A204.1 (cell line): ENCODE data around the gene IL17REL.

Experiments
- FAIRE-seq: peaks from 2 replicates; lab custom pipeline; 2012; peaks lifted over from hg19 to GRCh38; lab: Jason Lieb, UNC

Gene IL17REL

GRCh38 chr22:50012211-50013181 is at the start of gene IL17REL:
IL17REL (minus strand) TSS chr22:50012765; CDS start chr22:50012646, 119 bp downstream.
- no peak for FAIRE-seq

DNA sequence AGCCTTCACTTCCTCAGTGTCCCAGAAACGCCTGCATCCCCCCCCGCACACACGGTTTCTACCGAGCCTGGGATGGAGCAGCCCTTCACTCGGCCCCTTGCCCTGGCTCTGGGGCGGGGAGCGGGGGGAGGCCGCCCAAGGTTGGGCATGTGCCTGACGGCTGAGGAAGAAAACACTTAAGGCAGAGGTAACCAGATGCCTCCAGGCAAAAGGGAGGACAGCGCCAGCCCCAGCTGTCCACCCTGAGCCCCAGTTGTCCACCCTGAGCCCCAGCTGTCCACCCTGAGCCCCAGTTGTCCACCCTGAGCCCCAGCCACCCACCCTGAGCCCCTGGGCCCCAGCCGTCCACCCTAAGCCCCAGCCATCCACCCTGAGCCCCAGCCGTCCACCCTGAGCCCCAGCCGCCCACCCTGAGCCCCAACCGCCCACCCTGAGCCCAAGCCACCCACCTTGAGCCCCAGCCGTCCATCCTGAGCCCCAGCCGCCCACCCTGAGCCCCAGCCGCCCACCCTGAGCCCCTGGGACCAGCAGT is 49.3 kb upstream of the IL17REL start:
- no peak for FAIRE-seq

- FAIRE-seq: no peak
Observed at GRCh38 chr22:50061141-50061823, 48.7 kb upstream of the IL17REL start.

DNA sequence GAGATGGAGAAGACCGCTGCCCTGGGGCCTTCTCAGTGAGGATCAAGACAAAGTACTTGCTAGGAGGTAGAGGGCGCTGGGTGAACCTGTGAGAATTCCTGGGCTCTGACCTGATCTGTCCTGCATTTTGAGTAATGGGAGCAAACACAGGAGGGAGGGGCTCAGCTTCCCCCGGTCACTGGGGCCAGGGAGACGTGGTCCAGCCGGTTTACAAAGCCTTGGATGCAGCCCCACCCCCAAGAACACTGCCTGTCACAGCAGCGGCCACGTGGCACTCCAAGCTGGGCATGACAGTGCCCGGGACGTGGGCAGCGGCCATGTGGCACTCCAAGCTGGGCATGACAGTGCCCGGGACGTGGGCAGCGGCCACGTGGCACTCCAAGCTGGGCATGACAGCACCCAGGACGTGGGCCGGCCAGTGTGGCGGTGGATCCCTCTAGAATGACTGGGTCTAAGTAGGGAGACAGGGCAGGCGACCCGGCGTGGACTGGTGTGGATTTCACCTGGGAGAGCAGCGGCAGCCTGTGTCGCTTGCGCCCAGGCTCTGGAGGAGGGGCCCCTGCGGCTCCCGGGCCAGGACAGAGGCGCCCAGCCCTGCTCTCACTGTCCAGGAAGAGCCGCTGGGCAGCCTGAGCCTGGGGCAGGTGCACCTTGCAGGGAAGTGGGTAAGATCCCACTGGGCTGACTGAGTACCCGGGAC is 48.0 kb upstream of the IL17REL start:
- FAIRE-seq: no peak

GRCh38 chr22:50059881-50060262 is 47.3 kb upstream of the IL17REL start:
- no peak for FAIRE-seq

DNA sequence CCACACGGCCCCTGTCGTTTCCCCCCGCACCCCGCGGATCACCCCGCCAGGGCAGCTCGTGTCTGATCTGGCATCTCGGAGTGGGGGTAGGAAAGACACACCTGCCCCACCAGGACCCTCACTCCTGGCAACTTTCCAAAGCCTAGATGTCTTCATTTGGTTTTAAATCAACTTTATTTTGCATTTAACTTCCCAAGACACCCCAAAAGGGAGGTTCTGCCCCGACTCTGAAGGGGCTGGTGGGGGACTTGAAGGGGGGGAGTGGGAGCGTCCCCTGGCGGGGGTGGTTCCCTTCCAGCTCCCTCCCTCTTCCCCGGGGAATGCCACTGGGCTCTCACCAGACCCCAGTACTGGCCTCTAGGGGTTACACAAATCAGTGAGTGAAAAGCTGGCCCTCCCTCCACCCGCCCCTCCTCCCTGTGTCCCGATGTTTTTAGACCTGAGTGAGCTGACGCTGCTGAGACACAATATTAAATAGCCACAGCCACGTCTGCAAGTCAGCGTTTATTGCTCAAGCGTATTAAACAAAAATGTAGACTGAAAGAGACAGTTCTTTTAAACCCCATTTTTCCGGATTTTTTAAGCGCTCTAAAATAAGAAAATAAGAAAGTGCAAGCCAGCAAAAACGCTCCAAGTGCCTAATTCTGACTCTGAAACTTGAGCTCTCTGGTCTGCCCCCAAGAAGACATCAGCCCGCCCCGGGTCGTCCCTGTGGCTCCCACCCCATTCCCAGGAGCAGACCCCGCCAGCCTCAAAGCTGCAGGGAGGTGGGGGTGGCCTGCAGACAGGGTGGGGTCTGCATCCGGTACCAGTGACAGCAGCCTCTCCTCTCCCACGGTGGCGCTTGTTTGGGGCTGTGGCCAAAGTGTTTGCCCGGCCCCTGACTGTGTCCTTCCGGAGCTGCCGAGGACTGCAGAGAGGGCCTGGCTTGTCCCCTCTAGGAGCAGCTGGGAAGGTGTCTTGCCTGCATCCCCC is 46.6 kb upstream of the IL17REL start:
- no peak for FAIRE-seq

DNA sequence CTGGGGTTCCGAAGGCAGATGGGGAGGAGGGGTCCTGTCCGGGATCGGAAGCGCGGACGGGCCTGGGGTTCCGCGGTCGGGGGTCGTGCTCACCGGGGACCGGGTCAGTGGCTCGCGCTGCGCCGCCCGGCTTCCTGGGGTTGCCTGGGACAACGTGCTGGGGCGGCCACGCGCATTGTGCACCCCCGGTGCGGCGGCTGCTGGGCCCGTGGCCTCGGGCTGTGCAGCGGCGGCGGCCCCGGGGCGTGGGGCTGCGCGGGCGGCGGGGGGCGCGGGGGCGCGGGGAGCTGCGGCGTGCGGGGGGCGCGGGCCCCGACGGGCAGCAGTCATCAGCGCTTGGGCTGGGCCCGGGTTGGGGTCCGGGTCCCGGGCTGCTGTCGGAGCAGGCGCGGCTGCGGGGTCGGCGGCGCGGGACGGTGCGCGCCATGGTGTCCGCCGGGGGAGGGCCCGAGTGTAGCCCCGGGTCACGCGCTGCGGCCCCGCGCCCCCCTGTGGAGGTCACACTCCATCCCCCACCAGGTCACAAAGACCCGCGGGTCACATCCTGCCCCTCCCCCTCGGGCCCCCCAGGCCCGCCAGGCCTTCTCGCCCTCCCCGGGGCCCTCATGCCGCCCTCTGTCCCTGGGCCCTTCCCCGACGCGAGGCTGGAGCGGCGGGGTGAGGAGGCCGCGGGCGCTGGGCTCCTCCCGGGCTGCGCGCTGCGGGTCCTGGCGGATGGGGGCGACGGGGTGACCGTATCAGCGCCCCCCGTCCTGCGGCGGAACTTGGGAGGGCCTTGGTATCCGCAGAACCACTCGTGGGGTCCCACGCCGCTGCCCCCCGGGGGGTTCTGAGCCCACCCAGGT is 45.7 kb upstream of the IL17REL start, which contains the start of gene TTLL8:
TTLL8 (minus strand) TSS at position 238 of the 845 bp plus-strand sequence.
- no peak for FAIRE-seq

DNA sequence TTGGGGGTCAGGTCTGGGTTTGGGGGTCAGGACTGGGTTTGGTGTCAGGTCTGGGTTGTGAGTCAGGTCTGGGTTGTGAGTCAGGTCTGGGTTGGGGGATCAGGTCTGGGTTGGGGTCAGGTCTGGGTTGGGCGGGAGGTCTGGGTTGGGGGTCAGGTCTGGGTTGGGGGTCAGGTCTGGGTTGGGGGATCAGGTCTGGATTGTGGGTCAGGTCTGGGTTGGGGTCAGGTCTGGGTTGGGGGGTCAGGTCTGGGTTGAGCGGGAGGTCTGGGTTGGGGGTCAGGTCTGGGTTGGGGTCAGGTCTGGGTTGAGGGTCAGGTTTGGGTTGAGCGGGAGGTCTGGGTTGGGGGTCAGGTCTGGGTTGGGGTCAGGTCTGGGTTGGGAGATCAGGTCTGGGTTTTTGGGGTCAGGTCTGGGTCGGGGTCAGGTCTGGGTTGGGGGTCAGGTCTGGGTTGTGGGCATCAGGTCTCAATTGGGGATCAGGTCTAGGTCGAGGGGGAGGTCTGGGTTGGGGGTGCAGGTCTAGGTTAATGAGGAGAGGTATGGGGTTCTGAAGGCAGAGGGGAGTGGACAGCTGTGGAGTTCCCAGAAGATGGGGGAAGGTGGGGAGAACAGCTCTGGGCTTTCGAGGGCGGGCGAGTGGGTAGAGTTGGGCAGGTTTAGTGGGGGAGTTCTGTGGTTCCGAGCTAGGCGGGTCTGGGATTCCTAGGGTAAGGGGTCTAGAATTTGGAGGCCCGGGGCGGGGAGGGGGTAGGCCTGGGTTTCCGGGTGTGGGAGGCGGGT is 44.9 kb upstream of the IL17REL start:
- FAIRE-seq: no peak

DNA sequence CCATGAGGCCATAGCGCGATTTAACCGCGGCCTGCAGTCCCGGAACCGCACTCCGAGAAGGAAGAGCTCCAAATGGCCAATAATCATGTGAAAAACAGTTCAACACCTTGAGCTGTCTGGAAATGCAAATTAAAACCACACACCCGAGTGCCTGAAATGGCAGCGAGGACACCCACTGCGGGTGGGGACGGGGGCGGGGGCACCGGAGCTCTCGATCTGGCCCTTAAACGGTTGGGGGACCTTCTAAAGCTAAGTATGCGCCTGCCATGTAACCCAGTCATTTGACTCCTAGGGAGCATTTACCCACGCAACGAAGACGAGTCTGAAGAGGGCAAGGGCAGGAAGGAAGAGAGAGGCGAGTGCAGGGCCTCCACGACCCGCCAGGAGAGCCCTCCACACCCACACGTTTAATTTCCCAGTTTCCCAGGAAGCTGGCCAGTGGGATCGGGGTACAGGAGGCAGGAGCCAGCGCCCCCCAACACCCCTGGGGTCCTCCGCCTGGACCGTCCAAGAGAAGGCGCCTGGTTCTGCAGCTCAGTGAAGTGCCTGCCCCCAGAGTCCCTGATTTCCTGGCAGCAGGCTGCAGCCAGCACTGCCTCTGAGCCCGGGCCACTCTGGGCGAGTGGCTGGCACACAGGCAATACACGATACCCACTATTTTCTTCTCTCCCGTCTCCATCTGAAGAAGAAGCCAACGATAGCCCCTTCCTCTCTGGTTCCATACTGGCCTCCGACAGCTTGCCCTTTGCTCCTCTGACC is 43.8 kb upstream of the IL17REL start:
- no peak for FAIRE-seq

DNA sequence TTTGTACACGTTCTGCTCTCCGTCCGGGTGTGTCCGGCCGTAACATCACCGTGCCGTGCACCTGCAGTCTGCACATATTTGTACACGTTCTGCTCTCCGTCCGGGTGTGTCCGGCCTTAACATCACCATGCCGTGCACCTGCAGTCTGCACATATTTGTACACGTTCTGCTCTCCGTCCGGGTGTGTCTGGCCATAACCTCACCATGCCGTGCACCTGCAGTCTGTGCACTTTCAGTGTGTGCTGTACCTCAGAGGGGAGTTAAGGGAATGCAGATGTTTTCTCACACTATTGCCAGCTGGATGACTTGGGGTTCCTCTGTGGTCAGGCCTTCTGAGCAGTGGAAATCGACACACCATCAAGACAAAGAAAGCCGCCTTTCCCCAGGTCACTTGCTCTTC is 41.3 kb upstream of the IL17REL start:
- no peak for FAIRE-seq

DNA sequence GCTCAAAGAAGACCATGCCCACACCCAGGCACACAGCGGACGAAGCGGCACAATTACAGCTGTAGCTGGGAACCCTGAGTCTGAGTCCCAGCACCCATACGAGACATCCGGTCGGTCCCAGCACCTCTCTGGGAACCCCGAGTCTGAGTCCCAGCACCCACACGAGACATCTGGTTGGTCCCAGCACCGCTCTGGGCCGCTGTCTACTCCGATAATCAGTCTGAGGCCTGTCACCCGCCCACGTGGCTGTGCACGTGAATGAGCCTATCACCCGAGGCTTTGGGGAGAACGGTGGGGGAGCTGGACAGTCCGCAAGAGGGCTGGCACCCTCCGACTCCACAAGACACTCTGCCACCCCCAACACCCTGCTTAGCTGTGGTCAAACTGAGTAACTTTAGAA is 39.4 kb upstream of the IL17REL start:
- FAIRE-seq: no peak

DNA sequence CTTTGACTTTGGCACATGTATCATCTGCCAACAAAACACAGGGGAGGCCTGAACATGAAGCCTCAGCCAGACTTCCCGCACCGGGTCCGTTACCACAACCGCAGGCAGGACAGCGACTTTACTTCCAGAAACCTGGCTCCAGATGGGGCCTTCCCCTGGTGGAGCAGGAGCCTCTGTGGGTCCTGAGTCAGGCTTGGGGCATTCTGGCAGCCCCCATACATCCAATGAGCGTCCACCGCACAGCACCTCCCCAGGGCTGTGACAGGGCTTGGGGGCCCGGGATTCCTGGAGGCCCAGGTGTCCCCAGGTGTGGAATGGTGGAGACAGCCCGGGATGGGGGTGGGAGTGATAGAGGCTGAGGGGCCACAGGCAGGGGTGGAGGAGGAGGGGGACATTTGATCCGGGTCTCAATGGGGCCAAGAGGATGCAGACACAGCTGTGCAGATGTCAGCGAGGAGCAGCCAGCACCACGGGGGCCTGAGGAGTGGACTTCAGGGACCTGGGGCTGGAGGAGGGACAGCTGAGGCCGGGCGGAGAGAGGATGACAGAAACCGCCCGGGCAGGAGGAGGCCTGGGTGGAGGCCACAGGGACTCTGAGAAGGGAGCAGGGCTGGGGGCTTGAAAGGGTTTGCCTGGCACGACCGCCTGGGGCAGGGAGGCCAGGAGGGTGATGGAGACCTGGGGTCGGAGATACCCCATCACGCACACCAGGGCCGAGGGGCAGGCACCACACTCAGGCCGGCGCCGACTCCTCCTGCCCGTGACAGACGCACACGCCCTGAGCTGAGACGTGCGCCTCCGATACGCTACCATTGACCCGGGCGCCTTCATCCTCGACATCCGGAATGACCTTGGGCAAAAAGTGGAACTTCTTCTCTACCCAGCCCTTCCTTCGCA is 37.0 kb upstream of the IL17REL start:
- FAIRE-seq: no peak

DNA sequence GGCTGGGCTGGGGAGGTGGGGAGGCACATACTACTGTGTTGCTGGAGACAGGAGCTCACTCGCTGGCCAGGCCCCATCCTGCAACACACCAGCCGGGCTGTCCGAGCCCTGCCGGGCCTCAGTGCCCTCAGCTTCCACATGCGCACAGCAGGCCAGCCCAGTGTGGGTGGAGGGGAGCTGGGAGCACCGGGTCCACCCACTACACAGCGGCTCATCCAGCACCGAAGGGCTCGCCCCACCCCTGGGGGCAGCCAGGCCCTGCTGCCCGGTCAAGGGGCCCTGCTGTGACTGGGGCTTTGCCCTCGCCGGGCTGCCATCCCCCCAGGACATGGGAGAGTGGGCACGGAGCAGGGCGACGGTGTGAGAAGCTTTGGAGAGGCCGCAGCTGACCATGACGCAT is 36.3 kb upstream of the IL17REL start:
- FAIRE-seq: no peak

DNA sequence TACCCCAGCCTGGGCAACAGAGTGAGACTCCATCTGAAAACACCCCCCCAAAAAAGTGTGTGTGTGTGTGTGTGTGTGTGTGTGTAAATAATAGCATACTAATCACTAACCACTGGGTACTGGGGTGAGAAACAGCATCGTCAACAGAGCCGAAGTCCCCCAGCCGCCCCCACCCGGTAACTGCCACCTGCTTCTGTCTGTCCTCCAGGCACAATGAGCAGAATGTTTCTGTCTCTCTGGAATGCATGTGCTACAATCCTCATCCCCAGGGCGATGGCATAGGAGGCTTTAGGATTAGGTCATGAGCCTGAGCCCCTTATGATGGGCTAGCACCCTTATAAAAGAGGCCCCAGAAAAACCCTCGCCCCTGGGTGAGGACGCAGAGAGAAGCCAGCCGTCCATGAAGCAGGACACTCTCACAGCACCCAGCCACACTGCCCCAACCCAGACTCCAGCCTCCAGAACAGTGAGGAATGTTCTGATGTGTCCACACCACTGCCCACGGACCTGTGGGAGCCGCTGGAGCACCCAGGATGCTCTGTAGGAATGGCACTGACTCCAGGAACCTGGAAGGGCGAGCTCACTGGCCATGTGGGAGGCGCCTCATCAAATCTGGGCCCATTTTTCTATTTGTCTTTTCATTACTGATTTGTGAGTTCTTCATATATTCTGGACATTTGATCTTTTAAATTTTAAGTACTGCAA is 35.6 kb upstream of the IL17REL start:
- FAIRE-seq: no peak

DNA sequence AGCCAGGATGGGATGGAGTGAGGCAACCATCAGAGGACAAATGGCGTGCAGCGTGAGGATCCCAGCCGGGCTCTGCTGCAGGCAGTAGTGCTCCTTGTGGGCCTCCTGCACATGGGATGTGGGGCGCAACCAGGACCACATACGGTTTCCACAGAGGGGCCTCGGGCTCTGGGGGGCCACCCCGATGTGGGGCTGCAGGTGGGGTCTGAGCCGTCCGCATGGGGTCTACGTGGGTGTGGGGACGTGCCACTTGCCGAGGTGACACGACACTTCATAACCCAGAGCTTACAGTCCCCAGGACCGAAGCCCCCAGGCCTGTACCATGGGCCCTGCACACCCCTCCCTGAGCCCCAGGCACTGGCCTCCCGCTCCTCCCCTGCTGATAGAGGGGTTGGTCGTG is 34.8 kb upstream of the IL17REL start:
- no peak for FAIRE-seq

DNA sequence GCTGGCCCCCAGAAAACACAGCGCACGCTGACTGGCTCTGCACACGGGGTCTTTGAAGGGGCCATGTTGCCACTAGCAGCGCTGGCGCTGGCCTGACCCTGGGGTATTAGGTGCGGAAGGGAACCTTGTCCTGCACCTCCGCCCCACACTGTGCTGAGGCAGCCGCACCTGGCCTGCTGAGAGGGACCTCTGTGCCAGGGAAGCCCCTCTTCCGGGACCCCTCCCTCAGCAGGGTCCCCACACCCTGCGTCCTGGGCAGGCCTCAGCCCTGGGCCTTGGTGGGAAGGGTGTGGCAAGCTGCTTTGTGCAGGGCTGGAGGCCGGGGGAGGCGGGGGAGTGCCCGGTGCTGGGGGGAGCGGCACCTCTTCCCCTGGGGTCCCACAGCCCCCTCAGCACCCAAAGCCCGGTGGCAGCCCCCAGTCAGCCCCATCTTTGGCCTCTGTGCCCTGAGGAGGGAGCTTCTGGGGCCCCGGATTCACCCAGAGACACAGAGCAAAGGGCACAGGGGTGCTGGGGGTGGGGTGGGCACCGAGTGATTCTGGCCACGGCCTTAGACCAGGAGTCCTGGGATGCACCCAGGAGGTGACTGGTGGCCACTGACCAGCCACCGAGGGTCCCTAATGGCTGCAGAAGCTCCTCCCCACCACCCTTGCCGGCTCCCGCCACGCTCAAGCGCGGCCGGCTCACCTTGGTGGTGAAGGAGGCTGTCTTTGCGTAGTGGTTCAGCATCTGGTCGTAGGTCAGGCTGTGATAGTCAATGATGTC is 34.1 kb upstream of the IL17REL start:
- FAIRE-seq: no peak
